ENCODE measurements around the gene KLF3.

KLF3 gene

GRCh38 chr4:38703635-38704034, 39.6 kb downstream of the KLF3 start:
- H3K27ac ChIP-seq (ENCODE audit: low read length): no peak overlapping the region
- no peak overlapping the region for H3K4me3 ChIP-seq (ENCODE audit: low read depth in 1 of 2, low read length in 2 of 2)
- no peaks in the 10 kb centered on the region for H3K27me3 ChIP-seq (ENCODE audit: low read depth, low read length)
- H3K36me3 ChIP-seq (ENCODE audit: control insufficient read depth in 1 of 2, insufficient read depth in 2 of 2, low read length in 2 of 2): peaks cover 1 to 2% of the 10 kb centered on the region in 2 donors
- H3K9me3 ChIP-seq (ENCODE audit: control insufficient read depth in 1 of 2, low read length in 2 of 2): no peaks in the 10 kb centered on the region
- H3K4me1 ChIP-seq (ENCODE audit: control insufficient read depth in 1 of 2, insufficient read depth in 2 of 2, low read length in 2 of 2): no peaks in the 10 kb centered on the region

- Histone ChIP-seq H3K9me3 (ENCODE audit: control insufficient read depth in 1 of 2, low read length in 2 of 2) (no peaks in the 10 kb centered on the region), H3K27me3 (ENCODE audit: low read depth, low read length) (no peaks in the 10 kb centered on the region), H3K4me1 (ENCODE audit: control insufficient read depth in 1 of 2, insufficient read depth in 2 of 2, low read length in 2 of 2) (no peaks in the 10 kb centered on the region), H3K27ac (ENCODE audit: low read length) (no peak overlapping the region), H3K36me3 (ENCODE audit: control insufficient read depth in 1 of 2, insufficient read depth in 2 of 2, low read length in 2 of 2) (no peaks in the 10 kb centered on the region), H3K4me3 (ENCODE audit: low read depth in 1 of 2, low read length in 2 of 2) (no peak overlapping the region)
Observed at GRCh38 chr4:38704622-38705154, 40.7 kb downstream of the KLF3 start.

GRCh38 chr4:38706301-38706700, 42.3 kb downstream of the KLF3 start:
- Histone ChIP-seq H3K36me3 (ENCODE audit: control insufficient read depth in 1 of 2, insufficient read depth in 2 of 2, low read length in 2 of 2) (no peaks in the 10 kb centered on the region), H3K9me3 (ENCODE audit: control insufficient read depth in 1 of 2, low read length in 2 of 2) (no peaks in the 10 kb centered on the region), H3K4me1 (ENCODE audit: control insufficient read depth in 1 of 2, insufficient read depth in 2 of 2, low read length in 2 of 2) (no peaks in the 10 kb centered on the region), H3K27me3 (ENCODE audit: low read depth, low read length) (no peaks in the 10 kb centered on the region), H3K4me3 (ENCODE audit: low read depth in 1 of 2, low read length in 2 of 2) (no peak overlapping the region), H3K27ac (ENCODE audit: low read length) (no peak overlapping the region)

- H3K27ac ChIP-seq (ENCODE audit: low read length): no peak overlapping the region
- H3K36me3 ChIP-seq (ENCODE audit: control insufficient read depth in 1 of 2, insufficient read depth in 2 of 2, low read length in 2 of 2): no peaks in the 10 kb centered on the region
- no peak overlapping the region for H3K4me3 ChIP-seq (ENCODE audit: low read depth in 1 of 2, low read length in 2 of 2)
- H3K9me3 ChIP-seq (ENCODE audit: control insufficient read depth in 1 of 2, low read length in 2 of 2): peaks cover 0 to 5% of the 10 kb centered on the region in 2 donors
- H3K27me3 ChIP-seq (ENCODE audit: low read depth, low read length): no peaks in the 10 kb centered on the region
- H3K4me1 ChIP-seq (ENCODE audit: control insufficient read depth in 1 of 2, insufficient read depth in 2 of 2, low read length in 2 of 2): no peaks in the 10 kb centered on the region
Observed at GRCh38 chr4:38710053-38710452, 46.1 kb downstream of the KLF3 start.

GRCh38 chr4:38711066-38711465, 47.1 kb downstream of the KLF3 start:
- H3K27me3 ChIP-seq (ENCODE audit: low read depth, low read length): no peaks in the 10 kb centered on the region
- H3K4me3 ChIP-seq (ENCODE audit: low read depth in 1 of 2, low read length in 2 of 2): no peak overlapping the region

GRCh38 chr4:38715050-38715449, 51.1 kb downstream of the KLF3 start:
- H3K4me1 ChIP-seq (ENCODE audit: control insufficient read depth in 1 of 2, insufficient read depth in 2 of 2, low read length in 2 of 2): no peaks in the 10 kb centered on the region
- H3K27me3 ChIP-seq (ENCODE audit: low read depth, low read length): no peaks in the 10 kb centered on the region
- peaks cover 0 to 5% of the 10 kb centered on the region in 2 donors for H3K9me3 ChIP-seq (ENCODE audit: control insufficient read depth in 1 of 2, low read length in 2 of 2)
- no peak overlapping the region for H3K27ac ChIP-seq (ENCODE audit: low read length)
- H3K36me3 ChIP-seq (ENCODE audit: control insufficient read depth in 1 of 2, insufficient read depth in 2 of 2, low read length in 2 of 2): no peaks in the 10 kb centered on the region
- no peak overlapping the region for H3K4me3 ChIP-seq (ENCODE audit: low read depth in 1 of 2, low read length in 2 of 2)

More at GRCh38 chr4:38711066-38711465, 47.1 kb downstream of the KLF3 start:
- H3K27ac ChIP-seq (ENCODE audit: low read length): no peak overlapping the region
- no peaks in the 10 kb centered on the region for H3K36me3 ChIP-seq (ENCODE audit: control insufficient read depth in 1 of 2, insufficient read depth in 2 of 2, low read length in 2 of 2)
- no peaks in the 10 kb centered on the region for H3K4me1 ChIP-seq (ENCODE audit: control insufficient read depth in 1 of 2, insufficient read depth in 2 of 2, low read length in 2 of 2)
- H3K9me3 ChIP-seq (ENCODE audit: control insufficient read depth in 1 of 2, low read length in 2 of 2): peaks cover 0 to 5% of the 10 kb centered on the region in 2 donors

- Histone ChIP-seq H3K4me1 (ENCODE audit: control insufficient read depth in 1 of 2, insufficient read depth in 2 of 2, low read length in 2 of 2) (no peaks in the 10 kb centered on the region), H3K9me3 (ENCODE audit: control insufficient read depth in 1 of 2, low read length in 2 of 2) (peaks cover 0 to 5% of the 10 kb centered on the region in 2 donors), H3K27me3 (ENCODE audit: low read depth, low read length) (no peaks in the 10 kb centered on the region), H3K4me3 (ENCODE audit: low read depth in 1 of 2, low read length in 2 of 2) (no peak overlapping the region), H3K27ac (ENCODE audit: low read length) (no peak overlapping the region), H3K36me3 (ENCODE audit: control insufficient read depth in 1 of 2, insufficient read depth in 2 of 2, low read length in 2 of 2) (no peaks in the 10 kb centered on the region)
Observed at GRCh38 chr4:38716256-38716655, 52.3 kb downstream of the KLF3 start.

- no peaks in the 10 kb centered on the region for H3K4me1 ChIP-seq (ENCODE audit: control insufficient read depth in 1 of 2, insufficient read depth in 2 of 2, low read length in 2 of 2)
- H3K4me3 ChIP-seq (ENCODE audit: low read depth in 1 of 2, low read length in 2 of 2): no peak overlapping the region
- no peak overlapping the region for H3K27ac ChIP-seq (ENCODE audit: low read length)
- peaks cover 0 to 5% of the 10 kb centered on the region in 2 donors for H3K9me3 ChIP-seq (ENCODE audit: control insufficient read depth in 1 of 2, low read length in 2 of 2)
- H3K36me3 ChIP-seq (ENCODE audit: control insufficient read depth in 1 of 2, insufficient read depth in 2 of 2, low read length in 2 of 2): no peaks in the 10 kb centered on the region
- H3K27me3 ChIP-seq (ENCODE audit: low read depth, low read length): no peaks in the 10 kb centered on the region
Observed at GRCh38 chr4:38717604-38718003, 53.6 kb downstream of the KLF3 start.

- peaks cover 0 to 2% of the 10 kb centered on the region in 2 donors for H3K4me1 ChIP-seq (ENCODE audit: control insufficient read depth in 1 of 2, insufficient read depth in 2 of 2, low read length in 2 of 2)
- H3K4me3 ChIP-seq (ENCODE audit: low read depth in 1 of 2, low read length in 2 of 2): no peak overlapping the region
- no peaks in the 10 kb centered on the region for H3K27me3 ChIP-seq (ENCODE audit: low read depth, low read length)
- H3K36me3 ChIP-seq (ENCODE audit: control insufficient read depth in 1 of 2, insufficient read depth in 2 of 2, low read length in 2 of 2): no peaks in the 10 kb centered on the region
- H3K27ac ChIP-seq (ENCODE audit: low read length): no peak overlapping the region
- no peaks in the 10 kb centered on the region for H3K9me3 ChIP-seq (ENCODE audit: control insufficient read depth in 1 of 2, low read length in 2 of 2)
Observed at GRCh38 chr4:38723114-38723513, 59.1 kb downstream of the KLF3 start.

GRCh38 chr4:38723726-38724474, 59.9 kb downstream of the KLF3 start:
- Histone ChIP-seq H3K27ac (ENCODE audit: low read length) (no peak overlapping the region), H3K9me3 (ENCODE audit: control insufficient read depth in 1 of 2, low read length in 2 of 2) (no peaks in the 10 kb centered on the region), H3K27me3 (ENCODE audit: low read depth, low read length) (no peaks in the 10 kb centered on the region), H3K4me3 (ENCODE audit: low read depth in 1 of 2, low read length in 2 of 2) (no peak overlapping the region), H3K36me3 (ENCODE audit: control insufficient read depth in 1 of 2, insufficient read depth in 2 of 2, low read length in 2 of 2) (no peaks in the 10 kb centered on the region), H3K4me1 (ENCODE audit: control insufficient read depth in 1 of 2, insufficient read depth in 2 of 2, low read length in 2 of 2) (peaks cover 0 to 5% of the 10 kb centered on the region in 2 donors)

- Histone ChIP-seq H3K27me3 (ENCODE audit: low read depth, low read length) (no peaks in the 10 kb centered on the region), H3K4me3 (ENCODE audit: low read depth in 1 of 2, low read length in 2 of 2) (no peak overlapping the region), H3K36me3 (ENCODE audit: control insufficient read depth in 1 of 2, insufficient read depth in 2 of 2, low read length in 2 of 2) (no peaks in the 10 kb centered on the region), H3K4me1 (ENCODE audit: control insufficient read depth in 1 of 2, insufficient read depth in 2 of 2, low read length in 2 of 2) (peaks cover 0 to 5% of the 10 kb centered on the region in 2 donors), H3K9me3 (ENCODE audit: control insufficient read depth in 1 of 2, low read length in 2 of 2) (no peaks in the 10 kb centered on the region), H3K27ac (ENCODE audit: low read length) (no peak overlapping the region)
Observed at GRCh38 chr4:38724475-38724808, 60.4 kb downstream of the KLF3 start.
